Measurements from ENCODE around the gene OR51B6.

OR51B6 gene

GRCh38 chr11:5394091-5394490 lies 42.8 kb downstream of the OR51B6 start:
- Histone ChIP-seq H3K4me3 (ENCODE audit: low read depth, low read length) (no peak overlapping the region), H3K36me3 (no peaks in the 10 kb centered on the region), H3K9me3 (ENCODE audit: severe bottlenecking) (no peaks in the 10 kb centered on the region), H3K27ac (no peak overlapping the region), H3K27me3 (ENCODE audit: insufficient read depth, low read depth, severe bottlenecking) (peaks cover 41% of the 10 kb centered on the region)
- no peak for TF ChIP-seq CTCF (IDR thresholded peaks at IDR 0.05; ENCODE audit: low read depth, low read length)
- DNase-seq = no peak

GRCh38 chr11:5398936-5399335 lies 47.6 kb downstream of the OR51B6 start:
- no peak for DNase-seq
- H3K9me3 ChIP-seq (ENCODE audit: severe bottlenecking) = no peaks in the 10 kb centered on the region
- H3K27me3 ChIP-seq (ENCODE audit: insufficient read depth, low read depth, severe bottlenecking) = peaks cover 51% of the 10 kb centered on the region
- no peak overlapping the region for H3K27ac ChIP-seq
- no peak for TF ChIP-seq CTCF (IDR thresholded peaks at IDR 0.05; ENCODE audit: low read depth, low read length)
- no peak overlapping the region for H3K4me3 ChIP-seq (ENCODE audit: low read depth, low read length)
- no peaks in the 10 kb centered on the region for H3K36me3 ChIP-seq

Data from WERI-Rb-1 (cell line).